Hepatocyte (in vitro differentiated cells): ENCODE results near the gene MGMT. TPM values are rescaled to one million over a fixed set of nuclear protein-coding genes. Genes with fewer than 3 reads are reported as not detected.

Experiments
- DNase-seq: peaks from one replicate; pipeline ENCODE4 v3.0.0-alpha.2; 2016; ENCODE audit warnings: low spot score
- H2AFZ ChIP-seq: fragments of 200-600 bp; sonication (generic); 2 replicates; pipeline ENCODE4 v1.6.0; 2016; ENCODE audit warnings: antibody characterized with exemption, mild to moderate bottlenecking
- H3K27ac ChIP-seq: fragments of 200-600 bp; sonication (generic); 2 replicates; pipeline ENCODE4 v1.5.1; 2016; ENCODE audit warnings: mild to moderate bottlenecking
- H3K27me3 ChIP-seq: fragments of 200-600 bp; sonication (generic); 2 replicates; pipeline ENCODE4 v1.6.1; 2016
- H3K36me3 ChIP-seq: fragments of 200-600 bp; sonication (generic); replicated peaks from 2 replicates; pipeline ENCODE4 v1.5.1; 2016; ENCODE audit warnings: low read depth; ENCODE audit not compliant: insufficient read depth
- H3K4me1 ChIP-seq: fragments of 200-600 bp; sonication (generic); 2 replicates; pipeline ENCODE4 v1.5.1; 2016; ENCODE audit warnings: mild to moderate bottlenecking, moderate library complexity; ENCODE audit not compliant: insufficient read depth
- H3K4me2 ChIP-seq: fragments of 200-600 bp; sonication (generic); 2 replicates; pipeline ENCODE4 v1.6.0; 2016
- H3K4me3 ChIP-seq: fragments of 200-600 bp; sonication (generic); 2 replicates; pipeline ENCODE4 v1.5.1; 2016; ENCODE audit warnings: mild to moderate bottlenecking
- H3K79me2 ChIP-seq: fragments of 200-600 bp; sonication (generic); 2 replicates; pipeline ENCODE4 v1.6.0; 2017; ENCODE audit warnings: mild to moderate bottlenecking
- H3K9me2 ChIP-seq: fragments of 200-600 bp; sonication (generic); replicated peaks from 2 replicates; pipeline ENCODE4 v1.6.0; 2017; ENCODE audit warnings: mild to moderate bottlenecking; ENCODE audit not compliant: insufficient read depth
- H3K9me3 ChIP-seq: fragments of 200-600 bp; sonication (generic); 2 replicates; pipeline ENCODE4 v1.5.1; 2016; ENCODE audit warnings: low read depth, mild to moderate bottlenecking
- H4K20me1 ChIP-seq: fragments of 200-600 bp; sonication (generic); 2 replicates; pipeline ENCODE4 v1.6.0; 2016; ENCODE audit warnings: mild to moderate bottlenecking; ENCODE audit not compliant: insufficient read depth, poor library complexity, severe bottlenecking
- EZH2 ChIP-seq: fragments of 200-600 bp; sonication (generic); IDR thresholded peaks from 2 replicates; pipeline ENCODE4 v1.6.1; 2016; ENCODE audit warnings: antibody characterized with exemption, mild to moderate bottlenecking, borderline replicate concordance
- EZH2phosphoT487 ChIP-seq: fragments of 200-600 bp; sonication (generic); IDR thresholded peaks from one replicate; pipeline ENCODE4 v1.6.1; 2018; ENCODE audit warnings: antibody characterized with exemption, mild to moderate bottlenecking, low read depth, moderate library complexity; ENCODE audit not compliant: unreplicated experiment, severe bottlenecking
- WGBS: methylation state at CpG from one replicate; pipeline ENCODE4 v1.1.6; 2016; ENCODE audit warnings: low lambda C conversion rate; ENCODE audit errors: missing lambda C conversion rate; 5-methylcytosine and 5-hydroxymethylcytosine counted together
- polyA plus RNA-seq: library from polyadenylated mRNA; unstranded; fragments of >200 nt; fragmentation: Nextera tagmentation; extraction: Ambion mirVana; gene quantifications from 2 replicates; pipeline ENCODE4 v1.2.1, GENCODE V29; 2016
- total RNA-seq: library from RNA; depleted of rRNA; stranded (reverse); fragments of >200 nt; gene quantifications from 2 replicates; pipeline ENCODE4 v1.2.3, GENCODE V29; 2014
- TF ChIP-seq, protein P1 (sequence below): fragments of 200-600 bp; sonication (generic); IDR thresholded peaks from 2 replicates; pipeline ENCODE4 v1.5.1; 2016; ENCODE audit warnings: antibody characterized with exemption, mild to moderate bottlenecking; ENCODE audit not compliant: poor library complexity

MGMT gene
- total and polyA plus RNA-seq, 2 experiments from 2014 or later, result 41.5 to 41.9 TPM

DNA sequence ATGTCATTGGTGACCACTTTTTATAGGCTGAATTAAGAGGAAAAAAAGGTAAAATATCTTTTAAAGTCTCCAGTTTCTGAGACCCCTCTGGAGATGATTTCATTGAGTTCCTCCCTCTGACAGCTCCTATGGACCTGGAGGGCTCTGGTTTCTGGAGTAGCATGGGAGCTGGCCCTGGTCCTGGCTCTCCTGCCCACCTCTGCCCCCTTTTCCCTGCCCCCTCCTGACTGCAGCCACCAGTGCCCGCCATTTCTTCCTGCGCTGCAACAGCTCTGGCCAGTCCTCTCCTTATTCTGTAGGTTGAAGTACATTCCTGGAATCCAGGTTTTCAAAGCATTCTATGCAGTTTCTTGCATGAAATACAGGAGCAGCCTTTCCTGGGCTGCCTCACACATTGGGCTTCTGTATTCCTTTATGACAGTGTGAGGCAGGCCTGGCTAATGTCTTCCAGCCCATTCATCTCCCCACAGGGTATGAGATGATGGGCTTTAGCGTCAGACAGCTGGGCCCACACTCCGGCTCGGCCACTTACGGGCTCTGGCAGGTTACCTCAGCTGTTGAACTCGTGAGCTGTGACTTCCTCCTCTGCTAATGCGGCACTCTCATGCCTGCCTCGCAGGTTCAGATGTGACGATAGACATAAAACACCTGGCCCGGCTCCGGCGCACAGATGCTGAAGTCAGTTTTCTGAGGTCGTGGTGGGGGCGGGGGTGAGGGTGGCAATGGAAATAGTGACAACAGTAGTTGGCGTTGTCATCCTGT is 101.7 kb downstream of the MGMT start:
- no peaks in the 10 kb centered on the region for H3K36me3 ChIP-seq
- no peaks in the 10 kb centered on the region for H3K27me3 ChIP-seq
- TF ChIP-seq, protein P1, sequence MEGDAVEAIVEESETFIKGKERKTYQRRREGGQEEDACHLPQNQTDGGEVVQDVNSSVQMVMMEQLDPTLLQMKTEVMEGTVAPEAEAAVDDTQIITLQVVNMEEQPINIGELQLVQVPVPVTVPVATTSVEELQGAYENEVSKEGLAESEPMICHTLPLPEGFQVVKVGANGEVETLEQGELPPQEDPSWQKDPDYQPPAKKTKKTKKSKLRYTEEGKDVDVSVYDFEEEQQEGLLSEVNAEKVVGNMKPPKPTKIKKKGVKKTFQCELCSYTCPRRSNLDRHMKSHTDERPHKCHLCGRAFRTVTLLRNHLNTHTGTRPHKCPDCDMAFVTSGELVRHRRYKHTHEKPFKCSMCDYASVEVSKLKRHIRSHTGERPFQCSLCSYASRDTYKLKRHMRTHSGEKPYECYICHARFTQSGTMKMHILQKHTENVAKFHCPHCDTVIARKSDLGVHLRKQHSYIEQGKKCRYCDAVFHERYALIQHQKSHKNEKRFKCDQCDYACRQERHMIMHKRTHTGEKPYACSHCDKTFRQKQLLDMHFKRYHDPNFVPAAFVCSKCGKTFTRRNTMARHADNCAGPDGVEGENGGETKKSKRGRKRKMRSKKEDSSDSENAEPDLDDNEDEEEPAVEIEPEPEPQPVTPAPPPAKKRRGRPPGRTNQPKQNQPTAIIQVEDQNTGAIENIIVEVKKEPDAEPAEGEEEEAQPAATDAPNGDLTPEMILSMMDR, result no peak
- TF ChIP-seq EZH2, result no peak
- no peak for TF ChIP-seq EZH2phosphoT487
- DNase-seq, result peak; percentile 38
- H3K4me3 ChIP-seq, result no peak overlapping the region
- H3K79me2 ChIP-seq, result no peaks in the 10 kb centered on the region
- H3K27ac ChIP-seq, result no peak overlapping the region
- H3K4me1 ChIP-seq, result no peaks in the 10 kb centered on the region
- no peaks in the 10 kb centered on the region for H3K9me2 ChIP-seq
- H3K4me2 ChIP-seq, result no peak overlapping the region
- peaks cover 4% of the 10 kb centered on the region for H4K20me1 ChIP-seq
- H3K9me3 ChIP-seq, result no peaks in the 10 kb centered on the region
- no peak overlapping the region for H2AFZ ChIP-seq
- WGBS, result 42% methylated on average over 16 of the region's 16 CpGs

- no peaks in the 10 kb centered on the region for H3K36me3 ChIP-seq
- WGBS, result 98% methylated on average over 11 of the region's 11 CpGs
- DNase-seq, result no peak
- H2AFZ ChIP-seq, result no peak overlapping the region
- TF ChIP-seq EZH2, result no peak
- TF ChIP-seq, protein P1, result no peak
- H3K4me2 ChIP-seq, result no peak overlapping the region
- no peaks in the 10 kb centered on the region for H3K27me3 ChIP-seq
- no peaks in the 10 kb centered on the region for H3K4me1 ChIP-seq
- no peaks in the 10 kb centered on the region for H3K79me2 ChIP-seq
- no peaks in the 10 kb centered on the region for H3K9me3 ChIP-seq
- H3K9me2 ChIP-seq, result no peaks in the 10 kb centered on the region
- peaks cover 4% of the 10 kb centered on the region for H4K20me1 ChIP-seq
- no peak overlapping the region for H3K27ac ChIP-seq
- no peak overlapping the region for H3K4me3 ChIP-seq
Observed at GRCh38 chr10:129570185-129570584, 103.1 kb downstream of the MGMT start.

DNA sequence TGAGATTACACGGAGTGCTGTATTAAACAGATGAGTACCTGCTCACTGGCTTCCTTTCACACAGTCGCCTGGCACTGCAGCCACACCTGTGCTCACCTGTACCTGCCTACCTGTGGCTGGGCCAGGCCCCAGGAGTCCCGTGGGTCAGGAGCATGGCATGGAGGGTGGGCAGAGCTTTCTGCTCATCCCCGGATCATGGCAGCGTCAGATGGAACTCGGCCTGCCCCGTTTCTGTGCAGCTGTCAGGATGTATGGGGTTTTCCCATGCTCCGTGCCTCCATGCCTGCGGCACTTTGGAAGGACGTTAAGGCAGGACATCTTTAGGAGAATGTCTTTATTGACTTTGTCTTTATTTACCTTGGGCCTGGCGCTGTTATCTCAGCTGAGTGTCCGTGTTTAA is 112.2 kb downstream of the MGMT start:
- Histone ChIP-seq H3K27ac (no peak overlapping the region), H3K4me1 (no peaks in the 10 kb centered on the region), H3K9me2 (no peaks in the 10 kb centered on the region), H3K27me3 (no peaks in the 10 kb centered on the region), H4K20me1 (no peaks in the 10 kb centered on the region), H2AFZ (no peak overlapping the region), H3K9me3 (no peaks in the 10 kb centered on the region), H3K36me3 (no peaks in the 10 kb centered on the region), H3K79me2 (no peaks in the 10 kb centered on the region), H3K4me2 (peak overlapping the region; percentile 12), H3K4me3 (no peak overlapping the region)
- TF ChIP-seq EZH2phosphoT487 (no peak), EZH2 (no peak)
- TF ChIP-seq, protein P1, result no peak
- no peak for DNase-seq
- WGBS, result 69% methylated on average over 12 of the region's 12 CpGs
